Skin epidermis (tissue), 12 donors: ENCODE results near the gene ASB6.

Source experiments
- H3K27ac ChIP-seq, 21 experiments: fragments of 200-600 bp; sonication (generic) in 11 of 21; one replicate each; pipeline ENCODE4 v1.5.0; 2020; ENCODE audit warnings: mild to moderate bottlenecking in 3 of 21, inconsistent platforms in 2 of 21, moderate library complexity in 2 of 21
- H3K4me3 ChIP-seq, 7 experiments: fragments of 200-600 bp; sonication (generic) in 2 of 7; one replicate each; pipeline ENCODE4 v1.5.0; 2020; ENCODE audit warnings: inconsistent platforms in 2 of 7, mild to moderate bottlenecking in 2 of 7, moderate library complexity in 1 of 7

Gene ASB6

GRCh38 chr9:129641750-129642585 lies at the start of gene ASB6:
Gene ASB6, minus strand, starts transcription at chr9:129642151. Its CDS starts 152 bp downstream, at chr9:129641999.
- H3K27ac ChIP-seq, result peak within 1 kb of the TSS; percentile 27 to 90 (median 81)
- H3K4me3 ChIP-seq, result peak within 1 kb of the TSS; percentile 76 to 99 (median 97)

- H3K4me3 ChIP-seq, result no peak overlapping the region
- H3K27ac ChIP-seq, result no peak overlapping the region
Measured at GRCh38 chr9:129688285-129689043, 46.5 kb upstream of the ASB6 start.

GRCh38 chr9:129687391-129687790 lies 45.4 kb upstream of the ASB6 start:
- H3K27ac ChIP-seq, result no peak overlapping the region
- no peak overlapping the region for H3K4me3 ChIP-seq

- H3K4me3 ChIP-seq, result no peak overlapping the region
- no peak overlapping the region for H3K27ac ChIP-seq
Measured at GRCh38 chr9:129686736-129687135, 44.8 kb upstream of the ASB6 start.

GRCh38 chr9:129685933-129686259 lies 43.9 kb upstream of the ASB6 start:
- peak overlapping the region in 1 of 21 experiments; percentile 66 for H3K27ac ChIP-seq

GRCh38 chr9:129685220-129685932 lies 43.4 kb upstream of the ASB6 start:
- no peak overlapping the region for H3K4me3 ChIP-seq
- peak overlapping the region in 6 of 21 experiments; percentile 38 to 66 (median 59) for H3K27ac ChIP-seq

More at GRCh38 chr9:129685933-129686259, 43.9 kb upstream of the ASB6 start:
- no peak overlapping the region for H3K4me3 ChIP-seq

GRCh38 chr9:129682381-129682780 lies 40.4 kb upstream of the ASB6 start:
- Histone ChIP-seq H3K4me3 (no peak overlapping the region), H3K27ac (peak overlapping the region in 7 of 21 experiments; percentile 28 to 66 (median 42))

GRCh38 chr9:129681924-129682323 lies 40.0 kb upstream of the ASB6 start:
- Histone ChIP-seq H3K27ac (peak overlapping the region in 7 of 21 experiments; percentile 33 to 66 (median 43)), H3K4me3 (no peak overlapping the region)

GRCh38 chr9:129679537-129679936 lies 37.6 kb upstream of the ASB6 start:
- Histone ChIP-seq H3K27ac (no peak overlapping the region), H3K4me3 (no peak overlapping the region)

- Histone ChIP-seq H3K27ac (peak overlapping the region in 2 of 21 experiments; percentile 33 to 47), H3K4me3 (no peak overlapping the region)
Measured at GRCh38 chr9:129678844-129679243, 36.9 kb upstream of the ASB6 start.

- peak overlapping the region in 15 of 21 experiments; percentile 12 to 74 (median 43) for H3K27ac ChIP-seq
- H3K4me3 ChIP-seq, result no peak overlapping the region
Measured at GRCh38 chr9:129677456-129677855, 35.5 kb upstream of the ASB6 start.

GRCh38 chr9:129676975-129677374 lies 35.0 kb upstream of the ASB6 start:
- Histone ChIP-seq H3K4me3 (no peak overlapping the region), H3K27ac (peak overlapping the region in 13 of 21 experiments; percentile 12 to 74 (median 47))

- Histone ChIP-seq H3K4me3 (no peak overlapping the region), H3K27ac (peak overlapping the region in 13 of 21 experiments; percentile 3 to 81 (median 42))
Measured at GRCh38 chr9:129676287-129676686, 34.3 kb upstream of the ASB6 start.

GRCh38 chr9:129675620-129676019 lies 33.7 kb upstream of the ASB6 start:
- Histone ChIP-seq H3K27ac (peak overlapping the region in 11 of 21 experiments; percentile 3 to 81 (median 55)), H3K4me3 (no peak overlapping the region)

- Histone ChIP-seq H3K27ac (peak overlapping the region in 3 of 21 experiments; percentile 23 to 58 (median 49)), H3K4me3 (no peak overlapping the region)
Measured at GRCh38 chr9:129674229-129674628, 32.3 kb upstream of the ASB6 start.

GRCh38 chr9:129673602-129674001 lies 31.7 kb upstream of the ASB6 start:
- Histone ChIP-seq H3K4me3 (no peak overlapping the region), H3K27ac (peak overlapping the region in 1 of 21 experiments; percentile 49)

- H3K4me3 ChIP-seq, result no peak overlapping the region
- H3K27ac ChIP-seq, result no peak overlapping the region
Measured at GRCh38 chr9:129672702-129673101, 30.8 kb upstream of the ASB6 start.

- H3K4me3 ChIP-seq, result no peak overlapping the region
- H3K27ac ChIP-seq, result peak overlapping the region in 10 of 21 experiments; percentile 9 to 70 (median 31)
Measured at GRCh38 chr9:129671519-129671918, 29.6 kb upstream of the ASB6 start.

- peak overlapping the region in 14 of 21 experiments; percentile 8 to 70 (median 33) for H3K27ac ChIP-seq
- H3K4me3 ChIP-seq, result no peak overlapping the region
Measured at GRCh38 chr9:129671065-129671464, 29.1 kb upstream of the ASB6 start.

GRCh38 chr9:129669946-129670345 lies 28.0 kb upstream of the ASB6 start:
- H3K4me3 ChIP-seq, result no peak overlapping the region
- H3K27ac ChIP-seq, result peak overlapping the region in 5 of 21 experiments; percentile 25 to 70 (median 55)
